Measurements from ENCODE around the gene ARF4.
"Not testable (repeated sequence)": the region's sequence is repeated elsewhere in the genome, so short reads cannot be mapped to it uniquely, and the experiment has no call there.

Gene ARF4

DNA sequence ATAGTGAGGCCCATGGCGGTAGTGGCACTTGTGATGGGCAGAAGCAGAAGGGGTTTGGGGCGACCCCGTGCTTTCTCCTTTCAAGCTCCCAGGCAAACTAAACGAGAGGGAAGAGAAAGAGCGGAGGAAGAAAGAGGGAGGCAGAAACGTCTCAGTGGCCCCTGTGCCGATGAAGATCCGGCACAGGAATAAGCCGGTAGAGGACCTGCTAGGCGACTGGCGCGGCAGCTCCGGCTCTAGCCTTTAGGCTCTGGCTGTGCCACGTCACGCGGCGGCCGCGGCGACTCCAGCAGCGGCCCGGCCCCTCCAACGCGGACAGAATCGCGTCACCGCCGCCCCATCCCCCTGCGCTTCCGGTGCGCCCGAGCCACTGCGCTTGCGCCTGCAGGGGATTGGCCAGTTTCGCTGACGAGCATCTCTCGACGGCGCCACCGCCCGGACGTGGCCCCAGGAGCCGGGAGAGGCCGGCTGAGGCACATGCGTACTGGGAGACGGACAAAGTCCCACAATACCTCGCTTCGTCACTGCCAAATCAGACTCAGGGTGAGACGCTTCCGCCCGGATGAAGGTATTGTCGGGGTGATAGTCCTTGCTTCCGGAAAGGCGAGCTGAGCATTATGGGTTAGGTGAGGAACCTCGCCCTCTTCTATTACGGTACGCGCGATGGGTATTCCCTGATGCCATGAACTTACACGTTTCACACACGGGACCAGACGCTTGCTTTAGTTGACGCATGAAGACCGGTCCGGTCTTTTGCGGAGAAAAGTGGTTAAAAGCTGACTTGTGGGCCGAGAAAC lies at the start of gene ARF4:
Gene ARF4, minus strand, starts transcription at position 218 of the 797 bp plus-strand sequence. Its CDS starts 204 bp downstream, at position 14.
- DNase-seq, result peak; percentile 95

GRCh38 chr3:57646723-57647122 lies 49.6 kb upstream of the ARF4 start:
- no peak for DNase-seq

DNA sequence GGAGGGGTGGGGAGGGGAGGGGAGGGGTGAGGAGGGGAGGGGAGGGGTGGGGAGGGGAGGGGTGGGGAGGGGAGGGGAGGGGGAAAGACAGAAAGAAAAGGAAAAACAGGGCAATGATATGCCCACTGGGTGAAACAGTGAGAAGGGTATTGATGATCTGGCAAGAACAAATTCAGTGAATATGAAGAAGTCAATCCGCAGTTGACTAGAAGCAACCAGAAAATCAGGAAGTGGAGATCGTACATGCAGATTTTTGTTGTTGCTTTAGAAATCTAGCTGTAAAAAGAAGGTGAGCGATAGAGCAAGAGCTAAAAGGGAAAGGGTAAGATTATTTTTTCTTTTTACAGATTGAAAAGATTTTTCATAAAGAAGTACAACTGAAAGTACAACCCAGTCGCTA lies 47.6 kb upstream of the ARF4 start:
- DNase-seq, result no peak

DNA sequence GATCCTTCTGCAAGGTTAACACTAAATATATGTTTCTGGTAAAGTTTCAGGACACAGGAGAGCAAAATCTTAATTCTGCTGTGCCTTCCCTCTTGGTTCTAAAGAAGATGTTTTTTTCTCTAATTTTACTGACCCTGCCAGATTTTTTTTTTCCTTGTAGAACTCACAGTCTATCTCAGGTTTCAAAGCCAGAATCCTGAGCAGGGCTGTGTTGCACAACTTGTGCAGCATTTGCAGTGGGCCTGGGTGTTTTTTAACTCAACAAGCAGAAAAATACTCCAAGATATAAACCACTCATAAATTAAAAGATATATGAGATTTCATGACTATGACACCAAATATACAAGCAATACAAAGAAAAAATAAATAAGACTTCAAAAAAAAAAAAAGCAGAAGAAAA lies 40.2 kb upstream of the ARF4 start:
- no peak for DNase-seq

DNA sequence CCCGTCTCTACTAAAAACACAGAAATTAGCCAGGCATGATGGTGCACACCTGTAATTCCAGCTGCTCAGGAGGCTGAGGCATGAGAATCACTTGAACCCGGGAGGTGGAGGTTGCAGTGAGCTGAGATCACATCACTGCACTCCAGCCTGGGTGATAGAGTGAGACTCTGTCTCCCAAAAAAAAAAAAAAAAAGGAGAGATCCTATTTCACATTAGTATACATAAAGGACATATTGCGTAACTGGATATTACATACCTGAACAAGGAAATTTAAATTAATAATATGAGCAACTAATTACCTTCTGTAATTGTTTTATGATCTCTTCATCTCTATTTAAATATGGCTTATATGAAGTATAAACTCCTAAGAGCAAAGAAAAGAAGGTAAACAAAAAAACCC lies 37.1 kb upstream of the ARF4 start:
- not testable (repeated sequence) for DNase-seq

- no peak for DNase-seq
Observed at GRCh38 chr3:57627976-57628375, 30.8 kb upstream of the ARF4 start.

- no peak for DNase-seq
Observed at GRCh38 chr3:57624801-57625200, 27.7 kb upstream of the ARF4 start.

DNA sequence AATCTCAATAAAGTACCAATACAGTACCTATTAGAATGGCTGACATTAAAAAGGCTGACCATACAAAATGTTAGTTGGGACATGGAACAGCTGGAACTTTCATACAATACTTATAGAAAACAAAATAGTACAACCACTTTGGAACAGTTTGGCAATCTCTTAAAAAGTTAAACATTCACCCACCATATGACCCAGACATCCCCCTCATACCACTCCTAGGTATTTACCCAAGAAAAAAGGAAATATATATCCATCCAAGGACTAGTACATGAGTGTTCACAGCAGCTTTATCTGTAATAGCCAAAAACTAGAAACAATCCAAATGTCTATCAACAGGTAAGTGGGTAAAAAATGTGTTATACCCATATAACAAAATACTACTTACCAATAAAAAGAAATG lies 25.2 kb upstream of the ARF4 start:
- no peak for DNase-seq

DNA sequence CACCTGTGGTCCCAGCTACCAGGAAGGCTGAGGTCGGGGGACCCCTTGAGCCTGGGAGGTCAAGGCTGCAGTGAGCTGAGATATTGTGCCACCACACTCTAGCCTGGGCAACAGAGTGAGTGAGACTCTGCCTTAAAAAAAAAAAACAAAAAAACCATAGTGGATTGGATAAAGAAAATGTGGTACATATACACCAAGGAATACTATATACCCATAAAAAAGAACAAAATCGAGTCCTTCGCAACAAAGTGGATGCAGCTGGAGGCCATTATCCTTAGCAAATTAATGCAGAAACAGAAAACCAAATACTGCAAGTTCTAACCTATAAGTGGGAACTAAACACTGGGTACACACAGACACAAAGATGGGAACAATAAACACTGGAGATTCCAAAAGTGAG lies 20.6 kb upstream of the ARF4 start:
- DNase-seq, result no peak

GRCh38 chr3:57616233-57616632 lies 19.1 kb upstream of the ARF4 start:
- no peak for DNase-seq

DNA sequence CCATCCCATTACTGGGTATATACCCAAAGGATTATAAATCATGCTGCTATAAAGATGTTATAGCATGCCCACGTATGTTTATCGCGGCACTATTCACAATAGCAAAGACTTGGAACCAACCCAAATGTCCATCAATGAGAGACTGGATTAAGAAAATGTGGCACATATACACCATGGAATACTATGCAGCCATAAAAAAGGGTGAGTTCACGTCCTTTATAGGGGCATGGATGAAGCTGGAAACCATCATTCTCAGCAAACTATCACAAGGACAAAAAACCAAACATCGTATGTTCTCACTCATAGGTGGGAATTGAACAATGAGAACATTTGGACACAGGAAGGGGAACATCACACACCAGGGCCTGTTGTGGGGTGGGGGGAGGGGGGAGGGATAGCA lies 14.7 kb upstream of the ARF4 start:
- not testable (repeated sequence) for DNase-seq

DNA sequence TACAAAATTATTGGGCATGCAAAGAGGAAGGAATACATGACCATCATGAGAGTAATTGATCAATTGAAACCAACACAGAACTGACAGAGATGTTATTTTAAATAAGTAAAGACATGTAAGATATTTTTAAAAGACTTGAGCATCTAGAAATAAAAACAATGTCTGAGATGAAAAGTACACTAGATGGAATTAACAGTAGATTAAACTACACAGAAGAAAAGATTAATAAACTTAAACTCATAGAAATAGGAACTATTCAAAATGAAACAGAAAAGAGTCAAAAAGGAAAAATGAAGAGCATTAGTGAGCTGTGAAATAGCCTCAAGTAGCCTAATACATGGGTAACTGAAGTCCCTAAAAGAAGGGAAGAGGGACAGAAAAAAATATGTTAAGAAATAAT lies 8.5 kb upstream of the ARF4 start:
- DNase-seq, result no peak

DNA sequence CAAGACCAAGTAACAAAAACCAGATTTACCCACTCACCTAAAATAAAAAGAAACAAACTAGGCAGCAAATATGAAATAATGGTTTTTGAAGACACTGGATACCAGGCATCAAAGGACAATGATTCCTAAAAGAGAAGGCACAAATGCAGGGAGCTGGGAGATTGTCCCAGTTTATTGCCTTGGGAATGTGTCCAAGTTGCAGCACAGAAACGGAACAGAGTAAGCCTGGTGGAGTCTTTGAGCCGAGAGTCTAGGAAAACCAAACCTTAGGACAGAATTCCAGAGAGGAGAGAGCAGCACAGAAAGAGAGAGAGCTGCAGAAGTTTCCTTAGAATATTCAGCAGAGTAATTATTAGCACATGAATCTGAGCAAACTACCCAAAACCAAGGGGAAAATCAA lies 7.8 kb upstream of the ARF4 start:
- DNase-seq, result no peak

- no peak for DNase-seq
Observed at GRCh38 chr3:57600195-57600594, 3.1 kb upstream of the ARF4 start.

- no peak for DNase-seq
Observed at GRCh38 chr3:57598765-57599360, 1.7 kb upstream of the ARF4 start.

GRCh38 chr3:57596495-57597126 lies 533 bp downstream of the ARF4 start:
- DNase-seq, result no peak

GRCh38 chr3:57594576-57594975 lies 2.6 kb downstream of the ARF4 start:
- DNase-seq, result no peak

DNA sequence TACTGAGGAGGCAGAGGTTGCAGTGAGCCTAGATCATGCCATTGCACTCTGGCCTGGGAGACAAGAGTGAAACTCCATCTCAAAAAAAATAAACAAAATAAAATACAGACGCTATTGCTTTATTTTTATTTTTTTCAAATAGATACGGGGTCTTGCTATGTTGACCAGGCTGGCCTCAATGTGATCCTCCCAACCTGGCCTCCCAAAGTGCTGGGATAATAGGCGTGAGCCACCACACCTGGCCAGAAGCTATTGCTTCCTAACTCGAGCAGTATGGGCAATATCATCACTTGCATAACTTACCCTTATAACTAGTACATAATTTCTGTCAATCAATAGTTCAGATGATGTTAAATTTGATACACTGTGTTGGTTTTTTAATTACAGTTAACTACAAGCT lies 3.0 kb downstream of the ARF4 start:
- DNase-seq, result no peak

GRCh38 chr3:57592306-57592705 lies 4.8 kb downstream of the ARF4 start:
- DNase-seq, result no peak

- no peak for DNase-seq
Observed at GRCh38 chr3:57587905-57588304, 9.2 kb downstream of the ARF4 start.

DNA sequence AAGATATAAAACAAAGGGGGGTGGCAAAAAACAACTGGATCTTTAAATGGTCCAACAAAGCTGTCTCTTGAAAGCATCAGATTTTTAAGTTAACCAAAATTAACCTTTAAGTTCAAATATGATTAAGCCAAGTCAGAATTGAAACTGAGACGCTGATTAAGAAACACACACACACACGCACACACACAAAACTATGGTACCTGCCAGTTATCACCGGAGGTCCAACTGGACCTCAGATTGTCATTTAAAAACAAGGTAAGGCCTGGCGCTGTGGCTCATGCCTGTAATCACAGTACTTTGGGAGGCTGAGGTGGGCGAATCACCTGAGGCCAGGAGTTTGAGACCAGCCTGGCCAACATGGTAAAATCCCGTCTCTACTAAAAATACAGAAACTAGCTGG lies 10.4 kb downstream of the ARF4 start:
- DNase-seq, result no peak

- no peak for DNase-seq
Observed at GRCh38 chr3:57583544-57583943, 13.6 kb downstream of the ARF4 start.

- no peak for DNase-seq
Observed at GRCh38 chr3:57582474-57583168, 14.5 kb downstream of the ARF4 start.

DNA sequence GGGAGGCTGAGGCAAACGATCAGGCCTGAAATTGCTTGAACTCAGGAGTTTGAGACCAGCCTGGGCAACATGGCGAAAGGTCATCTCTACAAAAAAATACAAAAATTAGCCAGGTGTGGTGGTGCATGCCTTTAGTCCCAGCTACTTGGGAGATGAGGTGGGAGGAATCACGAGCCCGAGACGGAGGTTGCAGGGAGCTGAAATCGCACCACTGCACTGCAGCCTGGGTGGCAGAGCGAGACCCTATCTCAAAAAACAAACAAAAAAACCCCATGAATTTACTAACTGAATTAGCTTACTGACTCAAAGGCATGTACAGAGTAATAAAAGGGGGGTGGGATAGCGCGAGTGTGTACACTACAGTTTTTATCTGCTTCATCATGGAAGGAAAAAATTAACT lies 19.3 kb downstream of the ARF4 start:
- no peak for DNase-seq

All from DMS 273 treated with DMSO at 0.1 percent for 48 hours (cell line).